Mesenchymal stem cell (in vitro differentiated cells and primary cell): ENCODE measurements around the gene PRSS33.

Source experiments
- DNase-seq: peaks from one replicate; pipeline ENCODE4 v3.0.0-alpha.2; 2013
- H2AFZ ChIP-seq: one replicate; pipeline ENCODE4 v1.6.1; 2013; ENCODE audit warnings: low read depth, mild to moderate bottlenecking, control low read depth, inconsistent platforms, low read length, moderate library complexity
- H2AK5ac ChIP-seq: 2 replicates; pipeline ENCODE4 v1.6.1; 2013; ENCODE audit warnings: low read length, moderate library complexity, mild to moderate bottlenecking, inconsistent platforms; ENCODE audit not compliant: severe bottlenecking
- H2BK120ac ChIP-seq: one replicate; pipeline ENCODE4 v1.6.1; 2013; ENCODE audit warnings: low read depth, mild to moderate bottlenecking, inconsistent platforms, low read length, moderate library complexity
- H2BK12ac ChIP-seq, 2 experiments: one replicate each; pipeline ENCODE4 v1.6.1; 2013; ENCODE audit warnings: inconsistent platforms in 2 of 2, low read length in 2 of 2, mild to moderate bottlenecking in 2 of 2, moderate library complexity in 2 of 2, control low read depth in 1 of 2
- H2BK15ac ChIP-seq: one replicate; pipeline ENCODE4 v1.6.1; 2013; ENCODE audit warnings: mild to moderate bottlenecking, low read depth, inconsistent platforms; ENCODE audit not compliant: poor library complexity, severe bottlenecking
- H2BK5ac ChIP-seq: 2 replicates; pipeline ENCODE4 v1.6.1; 2013; ENCODE audit warnings: low read depth, mild to moderate bottlenecking, low read length, control low read depth, inconsistent platforms; ENCODE audit not compliant: poor library complexity, severe bottlenecking
- H3K14ac ChIP-seq, 2 experiments: one replicate each; pipeline ENCODE4 v1.6.1; 2013; ENCODE audit warnings: inconsistent platforms in 2 of 2, low read length in 2 of 2, control low read depth in 1 of 2, mild to moderate bottlenecking in 1 of 2, moderate library complexity in 1 of 2
- H3K18ac ChIP-seq, 2 experiments: one replicate each; pipeline ENCODE4 v1.6.1; 2013; ENCODE audit warnings: inconsistent platforms in 2 of 2, low read length in 2 of 2, control low read depth in 1 of 2, low read depth in 1 of 2, mild to moderate bottlenecking in 1 of 2
- H3K23ac ChIP-seq, 2 experiments: one replicate each; pipeline ENCODE4 v1.6.1; 2013; ENCODE audit warnings: inconsistent platforms in 2 of 2, low read length in 2 of 2, mild to moderate bottlenecking in 2 of 2, moderate library complexity in 2 of 2, control low read depth in 1 of 2
- H3K27ac ChIP-seq: 2 replicates; pipeline ENCODE4 v1.5.1; 2013; ENCODE audit warnings: mild to moderate bottlenecking, moderate library complexity, low read length, control low read depth, inconsistent platforms; ENCODE audit not compliant: poor library complexity, severe bottlenecking
- H3K27me3 ChIP-seq, 2 experiments: 2 replicates each; pipeline versions ENCODE4 v1.6.1 to v1.7.0; 2013; ENCODE audit warnings: low read length in 2 of 2, mild to moderate bottlenecking in 2 of 2, moderate library complexity in 2 of 2, control low read depth in 1 of 2, inconsistent platforms in 1 of 2; ENCODE audit not compliant: control insufficient read depth in 1 of 2, insufficient read depth in 1 of 2
- H3K36me3 ChIP-seq, 2 experiments: 2 replicates each; pipeline versions ENCODE4 v1.6.1 to v1.7.0; 2013; ENCODE audit warnings: low read length in 2 of 2, control low read depth in 1 of 2, inconsistent platforms in 1 of 2, low read depth in 1 of 2, mild to moderate bottlenecking in 1 of 2; ENCODE audit not compliant: insufficient read depth in 2 of 2, control insufficient read depth in 1 of 2
- H3K4ac ChIP-seq, 2 experiments: one replicate each; pipeline ENCODE4 v1.6.1; 2013; ENCODE audit warnings: inconsistent platforms in 2 of 2, low read length in 2 of 2, mild to moderate bottlenecking in 2 of 2, moderate library complexity in 2 of 2, control low read depth in 1 of 2, low read depth in 1 of 2
- H3K4me1 ChIP-seq: 2 replicates; pipeline ENCODE4 v1.6.1; 2013; ENCODE audit warnings: low read depth, low read length, control low read depth; ENCODE audit not compliant: control insufficient read depth, insufficient read depth
- H3K4me2 ChIP-seq: 2 replicates; pipeline ENCODE4 v1.6.1; 2013; ENCODE audit warnings: low read length, mild to moderate bottlenecking, inconsistent platforms; ENCODE audit not compliant: poor library complexity, severe bottlenecking
- H3K4me3 ChIP-seq, 2 experiments: 2 replicates each; pipeline versions ENCODE4 v1.5.1 to v1.7.0; 2013; ENCODE audit warnings: low read length in 2 of 2, mild to moderate bottlenecking in 2 of 2, control low read depth in 1 of 2, low read depth in 1 of 2; ENCODE audit not compliant: insufficient read depth in 1 of 2
- H3K79me1 ChIP-seq: replicated peaks from 2 replicates; pipeline ENCODE4 v1.6.1; 2013; ENCODE audit warnings: mild to moderate bottlenecking, control low read depth, low read length, inconsistent platforms; ENCODE audit not compliant: poor library complexity, severe bottlenecking
- H3K9ac ChIP-seq: 2 replicates; pipeline ENCODE4 v1.7.0; 2013; ENCODE audit warnings: mild to moderate bottlenecking, low read length, moderate library complexity
- H3K9me3 ChIP-seq: 2 replicates; pipeline ENCODE4 v1.7.0; 2013; ENCODE audit warnings: mild to moderate bottlenecking, low read length; ENCODE audit not compliant: control insufficient read depth
- H4K8ac ChIP-seq: one replicate; pipeline ENCODE4 v1.6.1; 2013; ENCODE audit warnings: inconsistent platforms, mild to moderate bottlenecking, low read length, moderate library complexity
- H4K91ac ChIP-seq: one replicate; pipeline ENCODE4 v1.6.1; 2013; ENCODE audit warnings: mild to moderate bottlenecking, low read length, inconsistent platforms
- WGBS: methylation state at CpG from one replicate; pipeline ENCODE4 v1.1.7; 2013; ENCODE audit warnings: mixed read lengths; 5-methylcytosine and 5-hydroxymethylcytosine counted together

The PRSS33 gene

GRCh38 chr16:2763173-2763572 is 24.2 kb downstream of the PRSS33 start:
- Histone ChIP-seq H2BK12ac (no peak overlapping the region), H4K91ac (no peak overlapping the region), H2AK5ac (no peak overlapping the region), H2BK5ac (no peak overlapping the region), H3K27me3 (no peaks in the 10 kb centered on the region), H3K79me1 (peaks cover 39% of the 10 kb centered on the region), H3K4me3 (no peak overlapping the region), H3K4me1 (peaks cover 3% of the 10 kb centered on the region), H2BK120ac (no peak overlapping the region), H3K23ac (no peak overlapping the region), H2BK15ac (no peak overlapping the region), H3K14ac (no peak overlapping the region), H4K8ac (no peak overlapping the region), H3K4ac (no peak overlapping the region), H2AFZ (no peak overlapping the region), H3K9me3 (no peaks in the 10 kb centered on the region), H3K9ac (no peak overlapping the region), H3K27ac (no peak overlapping the region), H3K4me2 (no peak overlapping the region), H3K36me3 (peaks cover 87 to 100% of the 10 kb centered on the region in 2 experiments), H3K18ac (no peak overlapping the region)
- DNase-seq = no peak
- WGBS = 99% methylated on average over 6 of the region's 6 CpGs

GRCh38 chr16:2762711-2763110 is 24.6 kb downstream of the PRSS33 start:
- no peak overlapping the region for H4K8ac ChIP-seq
- no peak overlapping the region for H3K14ac ChIP-seq
- over 99% methylated on average over 13 of the region's 13 CpGs for WGBS
- H3K27ac ChIP-seq = no peak overlapping the region
- H3K79me1 ChIP-seq = peaks cover 39% of the 10 kb centered on the region
- H3K23ac ChIP-seq = no peak overlapping the region
- H2BK12ac ChIP-seq = no peak overlapping the region
- no peak overlapping the region for H4K91ac ChIP-seq
- no peak overlapping the region for H3K4me3 ChIP-seq
- no peak overlapping the region for H3K18ac ChIP-seq
- H3K4ac ChIP-seq = no peak overlapping the region
- H2AFZ ChIP-seq = no peak overlapping the region
- H3K36me3 ChIP-seq = peaks cover 87 to 100% of the 10 kb centered on the region in 2 experiments
- no peaks in the 10 kb centered on the region for H3K9me3 ChIP-seq
- H2AK5ac ChIP-seq = no peak overlapping the region
- H3K9ac ChIP-seq = no peak overlapping the region
- no peak overlapping the region for H3K4me2 ChIP-seq
- no peak for DNase-seq
- no peaks in the 10 kb centered on the region for H3K27me3 ChIP-seq
- no peak overlapping the region for H2BK5ac ChIP-seq
- peaks cover 3% of the 10 kb centered on the region for H3K4me1 ChIP-seq
- H2BK15ac ChIP-seq = no peak overlapping the region
- no peak overlapping the region for H2BK120ac ChIP-seq

GRCh38 chr16:2761886-2762583 is 25.3 kb downstream of the PRSS33 start:
- no peaks in the 10 kb centered on the region for H3K9me3 ChIP-seq
- H3K23ac ChIP-seq = no peak overlapping the region
- no peak overlapping the region for H2BK15ac ChIP-seq
- H4K8ac ChIP-seq = no peak overlapping the region
- no peak overlapping the region for H4K91ac ChIP-seq
- H3K4me1 ChIP-seq = peaks cover 3% of the 10 kb centered on the region
- no peak overlapping the region for H2AFZ ChIP-seq
- no peak overlapping the region for H2BK120ac ChIP-seq
- no peaks in the 10 kb centered on the region for H3K27me3 ChIP-seq
- no peak overlapping the region for H2AK5ac ChIP-seq
- H2BK5ac ChIP-seq = no peak overlapping the region
- no peak overlapping the region for H3K4me2 ChIP-seq
- no peak for DNase-seq
- H3K27ac ChIP-seq = no peak overlapping the region
- 99% methylated on average over 42 of the region's 42 CpGs for WGBS
- H2BK12ac ChIP-seq = no peak overlapping the region
- H3K18ac ChIP-seq = no peak overlapping the region
- H3K4ac ChIP-seq = no peak overlapping the region
- no peak overlapping the region for H3K4me3 ChIP-seq
- peaks cover 85 to 100% of the 10 kb centered on the region in 2 experiments for H3K36me3 ChIP-seq
- peaks cover 36% of the 10 kb centered on the region for H3K79me1 ChIP-seq
- H3K14ac ChIP-seq = no peak overlapping the region
- no peak overlapping the region for H3K9ac ChIP-seq

- Histone ChIP-seq H2BK12ac (no peak overlapping the region), H3K79me1 (peaks cover 34% of the 10 kb centered on the region), H2AK5ac (no peak overlapping the region), H3K14ac (no peak overlapping the region), H4K91ac (no peak overlapping the region), H2BK15ac (no peak overlapping the region), H3K18ac (no peak overlapping the region), H3K27ac (no peak overlapping the region), H3K36me3 (peaks cover 82 to 100% of the 10 kb centered on the region in 2 experiments), H2BK120ac (no peak overlapping the region), H2BK5ac (no peak overlapping the region), H3K23ac (no peak overlapping the region), H3K4me1 (peaks cover 4% of the 10 kb centered on the region), H3K4me3 (no peak overlapping the region), H3K9me3 (no peaks in the 10 kb centered on the region), H2AFZ (no peak overlapping the region), H3K4me2 (no peak overlapping the region), H3K9ac (no peak overlapping the region), H3K27me3 (no peaks in the 10 kb centered on the region), H3K4ac (no peak overlapping the region), H4K8ac (no peak overlapping the region)
- WGBS = 97% methylated on average over 9 of the region's 10 CpGs
- no peak for DNase-seq
Observed at GRCh38 chr16:2761472-2761871, 25.9 kb downstream of the PRSS33 start.
